ENCODE measurements around the gene FOXP1. TPM values are rescaled to one million over a fixed set of nuclear protein-coding genes. Genes with fewer than 3 reads are reported as not detected.

Gene FOXP1
- total RNA-seq, 1 donor from 2014 or later = 72.3 TPM

- DNase-seq = no peak
Observed at GRCh38 chr3:71088742-71089141, 494.8 kb downstream of the FOXP1 start.

GRCh38 chr3:71088019-71088708 lies 495.4 kb downstream of the FOXP1 start:
- no peak for DNase-seq

- peak; percentile 59 for DNase-seq
Observed at GRCh38 chr3:71087143-71088018, 496.1 kb downstream of the FOXP1 start.

- DNase-seq = no peak
Observed at GRCh38 chr3:71086777-71087142, 496.8 kb downstream of the FOXP1 start.

- DNase-seq = no peak
Observed at GRCh38 chr3:71083726-71084131, 499.8 kb downstream of the FOXP1 start.

GRCh38 chr3:71082833-71083232 lies 500.7 kb downstream of the FOXP1 start:
- no peak for DNase-seq

- no peak for DNase-seq
Observed at GRCh38 chr3:71080517-71081083, 502.9 kb downstream of the FOXP1 start.

GRCh38 chr3:71078723-71079525 lies 504.6 kb downstream of the FOXP1 start:
- no peak for DNase-seq

GRCh38 chr3:71078199-71078598 lies 505.3 kb downstream of the FOXP1 start:
- no peak for DNase-seq

- no peak for DNase-seq
Observed at GRCh38 chr3:71077070-71077469, 506.5 kb downstream of the FOXP1 start.

GRCh38 chr3:71076361-71077002 lies 507.0 kb downstream of the FOXP1 start:
- DNase-seq = no peak

GRCh38 chr3:71075494-71075893 lies 508.0 kb downstream of the FOXP1 start:
- DNase-seq = no peak

- no peak for DNase-seq
Observed at GRCh38 chr3:71074423-71074822, 509.1 kb downstream of the FOXP1 start.

GRCh38 chr3:71072986-71073385 lies 510.5 kb downstream of the FOXP1 start:
- DNase-seq = peak; percentile 37

- DNase-seq = no peak
Observed at GRCh38 chr3:71072287-71072686, 511.2 kb downstream of the FOXP1 start.

GRCh38 chr3:71070497-71071463 lies 512.7 kb downstream of the FOXP1 start:
- DNase-seq = no peak

- DNase-seq = peak; percentile 85
Observed at GRCh38 chr3:71069797-71070196, 513.7 kb downstream of the FOXP1 start.

- no peak for DNase-seq
Observed at GRCh38 chr3:71067977-71068654, 515.4 kb downstream of the FOXP1 start.

GRCh38 chr3:71066849-71067261 lies 516.7 kb downstream of the FOXP1 start:
- DNase-seq = peak; percentile 36

GRCh38 chr3:71066356-71066755 lies 517.2 kb downstream of the FOXP1 start:
- DNase-seq = peak; percentile 46

- DNase-seq = no peak
Observed at GRCh38 chr3:71065764-71066013, 517.8 kb downstream of the FOXP1 start.
